ENCODE measurements around the gene PLCL2. TPM values are rescaled to one million over a fixed set of nuclear protein-coding genes. Genes with fewer than 3 reads are reported as not detected.
A peak's percentile ranks its signal among the peaks of the same experiment; 100 is the strongest.

Gene PLCL2
- polyA plus RNA-seq, 4 donors = 4.0 to 16.2 (median 10.4) TPM

DNA sequence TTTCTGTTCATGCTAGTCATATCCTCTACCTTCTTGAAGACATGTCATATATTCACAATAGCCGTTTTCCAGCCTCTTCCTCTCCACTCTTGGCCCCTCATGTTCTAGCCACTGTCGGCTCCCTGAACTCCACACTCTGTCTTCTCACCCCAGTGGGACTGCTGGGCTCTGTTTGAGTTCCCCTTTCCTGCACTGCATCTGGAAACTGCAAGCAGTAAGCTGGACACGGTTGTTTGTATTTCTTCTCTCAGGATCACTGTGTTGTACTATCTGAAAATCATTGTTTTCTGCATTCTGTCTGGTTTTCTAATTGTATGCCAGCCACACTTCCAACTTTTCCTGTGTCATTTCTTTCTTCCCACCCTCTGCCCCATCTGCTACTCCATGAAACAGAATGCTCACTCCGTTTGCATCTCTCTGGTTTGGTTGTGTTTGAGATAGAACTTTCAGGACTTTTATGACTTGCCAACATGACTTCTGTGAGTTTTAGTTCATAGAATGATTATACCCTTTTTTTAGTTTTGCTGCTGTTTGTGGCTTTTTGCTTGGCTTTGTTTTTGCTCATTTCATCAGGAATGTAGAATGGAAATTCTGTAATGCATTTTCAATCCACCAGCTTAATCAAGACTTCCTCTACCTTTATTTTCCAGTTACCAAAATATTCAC, 192.3 kb downstream of the PLCL2 start:
- DNase-seq (no peak), FAIRE-seq (no peak)
- Histone ChIP-seq H3K36me3 (ENCODE audit: control insufficient read depth in 3 of 3, insufficient read depth in 2 of 3, low read depth in 1 of 3, low read length in 3 of 3) (peaks cover 0 to 7% (median 2%) of the 10 kb centered on the region in 3 donors), H3K9me3 (ENCODE audit: control insufficient read depth in 2 of 2, insufficient read depth in 1 of 2, low read depth in 1 of 2, low read length in 1 of 2) (no peaks in the 10 kb centered on the region), H3K27me3 (ENCODE audit: control insufficient read depth in 3 of 3, insufficient read depth in 3 of 3, low read length in 3 of 3) (no peaks in the 10 kb centered on the region), H3K4me3 (ENCODE audit: low read depth in 1 of 3, low read length in 3 of 3) (no peak overlapping the region), H3K27ac (ENCODE audit: low read depth in 1 of 3, low read length in 2 of 3) (no peak overlapping the region), H3K4me1 (ENCODE audit: control insufficient read depth in 3 of 3, insufficient read depth in 2 of 3, low read depth in 1 of 3, low read length in 2 of 3) (no peaks in the 10 kb centered on the region)
- WGBS, 3 donors = 66 to 70% (median 68%) methylated on average over 4 of the region's 4 CpGs

DNA sequence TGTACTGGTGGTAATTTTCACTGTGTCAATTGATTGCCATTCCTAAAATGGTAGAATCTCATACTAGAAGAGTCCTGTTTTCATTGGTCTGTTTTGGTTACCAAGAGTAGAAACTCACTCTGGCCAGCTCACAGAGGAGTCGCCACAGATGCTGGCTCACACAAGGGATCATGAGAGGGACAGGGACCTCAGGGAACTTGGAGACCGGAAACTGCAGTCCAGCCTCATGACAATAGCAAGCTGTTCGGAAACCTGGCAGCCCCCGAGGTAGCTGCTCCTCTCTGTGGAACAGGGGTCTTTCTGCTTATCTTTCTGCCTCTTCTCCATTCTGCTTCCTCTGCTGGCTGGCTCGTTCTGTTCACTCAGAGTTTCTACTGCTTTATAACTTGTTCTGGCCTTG, 192.9 kb downstream of the PLCL2 start:
- no peak for FAIRE-seq

GRCh38 chr3:17078926-17079465, 194.2 kb downstream of the PLCL2 start:
- Histone ChIP-seq H3K9me3 (ENCODE audit: control insufficient read depth in 2 of 2, insufficient read depth in 1 of 2, low read depth in 1 of 2, low read length in 1 of 2) (no peaks in the 10 kb centered on the region), H3K36me3 (ENCODE audit: control insufficient read depth in 3 of 3, insufficient read depth in 2 of 3, low read depth in 1 of 3, low read length in 3 of 3) (peaks cover 0 to 7% (median 2%) of the 10 kb centered on the region in 3 donors), H3K27ac (ENCODE audit: low read depth in 1 of 3, low read length in 2 of 3) (no peak overlapping the region), H3K27me3 (ENCODE audit: control insufficient read depth in 3 of 3, insufficient read depth in 3 of 3, low read length in 3 of 3) (no peaks in the 10 kb centered on the region), H3K4me3 (ENCODE audit: low read depth in 1 of 3, low read length in 3 of 3) (no peak overlapping the region), H3K4me1 (ENCODE audit: control insufficient read depth in 3 of 3, insufficient read depth in 2 of 3, low read depth in 1 of 3, low read length in 2 of 3) (no peaks in the 10 kb centered on the region)
- FAIRE-seq (no peak), DNase-seq (no peak)
- whole genome bisulfite sequencing, 3 donors = 93 to 97% (median 95%) methylated on average over 7 of the region's 7 CpGs

More for the DNA sequence above, 192.9 kb downstream of the PLCL2 start:
- no peak for DNase-seq
- H3K27me3 ChIP-seq (ENCODE audit: control insufficient read depth in 3 of 3, insufficient read depth in 3 of 3, low read length in 3 of 3) = no peaks in the 10 kb centered on the region
- H3K9me3 ChIP-seq (ENCODE audit: control insufficient read depth in 2 of 2, insufficient read depth in 1 of 2, low read depth in 1 of 2, low read length in 1 of 2) = no peaks in the 10 kb centered on the region
- H3K4me1 ChIP-seq (ENCODE audit: control insufficient read depth in 3 of 3, insufficient read depth in 2 of 3, low read depth in 1 of 3, low read length in 2 of 3) = no peaks in the 10 kb centered on the region
- H3K4me3 ChIP-seq (ENCODE audit: low read depth in 1 of 3, low read length in 3 of 3) = no peak overlapping the region
- WGBS, 3 donors = 68 to 86% (median 80%) methylated on average over 5 of the region's 5 CpGs
- H3K27ac ChIP-seq (ENCODE audit: low read depth in 1 of 3, low read length in 2 of 3) = no peak overlapping the region
- peaks cover 0 to 7% (median 2%) of the 10 kb centered on the region in 3 donors for H3K36me3 ChIP-seq (ENCODE audit: control insufficient read depth in 3 of 3, insufficient read depth in 2 of 3, low read depth in 1 of 3, low read length in 3 of 3)

- H3K4me3 ChIP-seq (ENCODE audit: low read depth in 1 of 3, low read length in 3 of 3) = no peak overlapping the region
- H3K4me1 ChIP-seq (ENCODE audit: control insufficient read depth in 3 of 3, insufficient read depth in 2 of 3, low read depth in 1 of 3, low read length in 2 of 3) = no peaks in the 10 kb centered on the region
- FAIRE-seq (no peak), DNase-seq (no peak)
- H3K9me3 ChIP-seq (ENCODE audit: control insufficient read depth in 2 of 2, insufficient read depth in 1 of 2, low read depth in 1 of 2, low read length in 1 of 2) = peaks cover 0 to under 1% of the 10 kb centered on the region in 2 donors
- WGBS, 3 donors = 79 to 93% (median 90%) methylated on average over 6 of the region's 6 CpGs
- no peaks in the 10 kb centered on the region for H3K27me3 ChIP-seq (ENCODE audit: control insufficient read depth in 3 of 3, insufficient read depth in 3 of 3, low read length in 3 of 3)
- H3K36me3 ChIP-seq (ENCODE audit: control insufficient read depth in 3 of 3, insufficient read depth in 2 of 3, low read depth in 1 of 3, low read length in 3 of 3) = peaks cover 0 to 7% (median 2%) of the 10 kb centered on the region in 3 donors
- H3K27ac ChIP-seq (ENCODE audit: low read depth in 1 of 3, low read length in 2 of 3) = no peak overlapping the region
Measured at GRCh38 chr3:17079933-17080332, 195.2 kb downstream of the PLCL2 start.

GRCh38 chr3:17081520-17081919, 196.8 kb downstream of the PLCL2 start:
- Histone ChIP-seq H3K9me3 (ENCODE audit: control insufficient read depth in 2 of 2, insufficient read depth in 1 of 2, low read depth in 1 of 2, low read length in 1 of 2) (peaks cover 0 to 4% of the 10 kb centered on the region in 2 donors), H3K27me3 (ENCODE audit: control insufficient read depth in 3 of 3, insufficient read depth in 3 of 3, low read length in 3 of 3) (no peaks in the 10 kb centered on the region), H3K36me3 (ENCODE audit: control insufficient read depth in 3 of 3, insufficient read depth in 2 of 3, low read depth in 1 of 3, low read length in 3 of 3) (peaks cover 0 to 7% (median 2%) of the 10 kb centered on the region in 3 donors), H3K4me3 (ENCODE audit: low read depth in 1 of 3, low read length in 3 of 3) (no peak overlapping the region), H3K4me1 (ENCODE audit: control insufficient read depth in 3 of 3, insufficient read depth in 2 of 3, low read depth in 1 of 3, low read length in 2 of 3) (no peaks in the 10 kb centered on the region), H3K27ac (ENCODE audit: low read depth in 1 of 3, low read length in 2 of 3) (no peak overlapping the region)
- 90 to 95% (median 91%) methylated on average over 4 of the region's 4 CpGs for WGBS, 3 donors
- DNase-seq (no peak), FAIRE-seq (no peak)

DNA sequence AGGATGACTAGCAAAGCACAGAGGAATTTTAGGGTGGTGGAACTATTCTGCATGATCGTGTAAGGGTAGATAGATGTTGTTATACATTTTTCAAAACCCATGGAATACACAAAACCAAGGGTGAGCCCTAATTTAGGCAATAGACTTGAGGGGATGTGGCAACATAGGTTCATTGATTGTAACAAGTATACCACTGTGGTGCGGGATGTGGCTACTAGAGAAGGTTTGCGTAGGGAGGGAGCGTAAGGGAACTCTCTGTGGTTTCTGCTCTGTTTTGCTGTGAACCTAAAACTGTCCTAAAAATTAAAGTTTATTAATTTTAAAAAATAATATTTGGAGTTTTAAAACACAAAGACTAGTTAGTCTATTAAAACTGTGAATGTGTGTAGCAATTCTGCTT, 202.8 kb downstream of the PLCL2 start:
- 83 to 91% (median 86%) methylated on average over 4 of the region's 4 CpGs for WGBS, 3 donors
- DNase-seq (peak in 1 of 2 donors; percentile 54), FAIRE-seq (no peak)
- peaks cover 0 to 8% (median 2%) of the 10 kb centered on the region in 3 donors for H3K36me3 ChIP-seq (ENCODE audit: control insufficient read depth in 3 of 3, insufficient read depth in 2 of 3, low read depth in 1 of 3, low read length in 3 of 3)
- no peak overlapping the region for H3K4me3 ChIP-seq (ENCODE audit: low read depth in 1 of 3, low read length in 3 of 3)
- no peak overlapping the region for H3K27ac ChIP-seq (ENCODE audit: low read depth in 1 of 3, low read length in 2 of 3)
- peaks cover 0 to 4% of the 10 kb centered on the region in 2 donors for H3K9me3 ChIP-seq (ENCODE audit: control insufficient read depth in 2 of 2, insufficient read depth in 1 of 2, low read depth in 1 of 2, low read length in 1 of 2)
- no peaks in the 10 kb centered on the region for H3K4me1 ChIP-seq (ENCODE audit: control insufficient read depth in 3 of 3, insufficient read depth in 2 of 3, low read depth in 1 of 3, low read length in 2 of 3)
- H3K27me3 ChIP-seq (ENCODE audit: control insufficient read depth in 3 of 3, insufficient read depth in 3 of 3, low read length in 3 of 3) = no peaks in the 10 kb centered on the region

DNA sequence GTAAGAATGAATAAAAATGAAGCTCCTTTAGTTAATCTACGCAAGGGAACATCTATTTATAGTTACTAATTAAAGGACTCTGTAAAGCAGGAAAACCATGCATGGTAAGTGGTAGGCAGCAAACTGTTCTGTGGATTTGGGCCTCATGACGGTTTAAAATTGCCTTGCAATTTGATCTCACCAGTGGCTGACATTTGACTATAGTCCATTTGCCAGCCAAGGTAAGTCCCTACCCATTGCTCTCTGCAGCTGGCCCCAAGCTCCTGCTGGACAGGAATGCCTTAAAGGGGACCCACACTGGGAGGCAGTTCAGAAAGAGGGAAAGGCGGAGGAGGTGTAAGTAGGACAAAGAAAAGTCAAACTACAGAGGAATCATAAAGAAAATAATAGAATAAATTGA, 203.3 kb downstream of the PLCL2 start:
- Histone ChIP-seq H3K36me3 (ENCODE audit: control insufficient read depth in 3 of 3, insufficient read depth in 2 of 3, low read depth in 1 of 3, low read length in 3 of 3) (peaks cover 0 to 13% (median 4%) of the 10 kb centered on the region in 3 donors), H3K27me3 (ENCODE audit: control insufficient read depth in 3 of 3, insufficient read depth in 3 of 3, low read length in 3 of 3) (no peaks in the 10 kb centered on the region), H3K4me1 (ENCODE audit: control insufficient read depth in 3 of 3, insufficient read depth in 2 of 3, low read depth in 1 of 3, low read length in 2 of 3) (no peaks in the 10 kb centered on the region), H3K9me3 (ENCODE audit: control insufficient read depth in 2 of 2, insufficient read depth in 1 of 2, low read depth in 1 of 2, low read length in 1 of 2) (peaks cover 0 to 4% of the 10 kb centered on the region in 2 donors), H3K27ac (ENCODE audit: low read depth in 1 of 3, low read length in 2 of 3) (no peak overlapping the region), H3K4me3 (ENCODE audit: low read depth in 1 of 3, low read length in 3 of 3) (no peak overlapping the region)
- DNase-seq (peak in 1 of 2 donors; percentile 7), FAIRE-seq (no peak)
- 72 to 95% (median 88%) methylated on average over 3 of the region's 3 CpGs for WGBS, 3 donors

- Histone ChIP-seq H3K36me3 (ENCODE audit: control insufficient read depth in 3 of 3, insufficient read depth in 2 of 3, low read depth in 1 of 3, low read length in 3 of 3) (peaks cover 0 to 13% (median 4%) of the 10 kb centered on the region in 3 donors), H3K27ac (ENCODE audit: low read depth in 1 of 3, low read length in 2 of 3) (no peak overlapping the region), H3K4me3 (ENCODE audit: low read depth in 1 of 3, low read length in 3 of 3) (no peak overlapping the region), H3K9me3 (ENCODE audit: control insufficient read depth in 2 of 2, insufficient read depth in 1 of 2, low read depth in 1 of 2, low read length in 1 of 2) (peaks cover 0 to 4% of the 10 kb centered on the region in 2 donors), H3K27me3 (ENCODE audit: control insufficient read depth in 3 of 3, insufficient read depth in 3 of 3, low read length in 3 of 3) (no peaks in the 10 kb centered on the region), H3K4me1 (ENCODE audit: control insufficient read depth in 3 of 3, insufficient read depth in 2 of 3, low read depth in 1 of 3, low read length in 2 of 3) (no peaks in the 10 kb centered on the region)
- whole genome bisulfite sequencing, 3 donors = 82 to 90% (median 86%) methylated on average over 6 of the region's 6 CpGs
- DNase-seq (peak in 1 of 2 donors; percentile 67), FAIRE-seq (no peak)
Measured at GRCh38 chr3:17088602-17089313, 204.0 kb downstream of the PLCL2 start.

Measured in small intestine (tissue), 7 donors.